HG02884 (cell line): ENCODE results near the gene SIAH3.

Experiments
- ATAC-seq: cut with Tn5 transposase; IDR thresholded peaks from one replicate; pipeline ENCODE4 v1.9.1; 2021; ENCODE audit warnings: mild to moderate bottlenecking, moderate library complexity; ENCODE audit not compliant: unreplicated experiment

SIAH3 gene

GRCh38 chr13:45863709-45864590 is 12.4 kb upstream of the SIAH3 start:
- ATAC-seq, result no peak

- ATAC-seq, result no peak
Measured at GRCh38 chr13:45861322-45861721, 9.8 kb upstream of the SIAH3 start.

DNA sequence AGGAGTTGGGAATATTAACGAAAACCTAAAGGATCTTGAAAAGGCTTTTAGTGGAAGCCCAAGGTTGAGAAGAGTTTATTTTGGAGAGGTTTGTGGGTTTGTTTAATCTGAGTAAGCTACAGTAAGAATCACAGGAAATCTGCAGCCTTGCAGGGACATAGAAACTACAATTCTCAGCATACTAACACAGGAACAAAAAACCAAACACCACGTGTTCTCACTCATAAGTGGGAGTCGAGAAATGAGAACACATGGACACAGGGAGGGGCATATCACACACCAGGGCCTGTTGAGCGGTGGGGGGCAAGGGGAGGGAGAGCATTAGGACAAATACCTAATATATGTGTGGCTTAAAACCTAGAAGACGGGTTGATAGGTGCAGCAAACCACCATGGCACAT is 8.7 kb upstream of the SIAH3 start:
- no peak for ATAC-seq

GRCh38 chr13:45859705-45860104 is 8.2 kb upstream of the SIAH3 start:
- no peak for ATAC-seq

- ATAC-seq, result no peak
Measured at GRCh38 chr13:45852494-45852893, 941 bp upstream of the SIAH3 start.

DNA sequence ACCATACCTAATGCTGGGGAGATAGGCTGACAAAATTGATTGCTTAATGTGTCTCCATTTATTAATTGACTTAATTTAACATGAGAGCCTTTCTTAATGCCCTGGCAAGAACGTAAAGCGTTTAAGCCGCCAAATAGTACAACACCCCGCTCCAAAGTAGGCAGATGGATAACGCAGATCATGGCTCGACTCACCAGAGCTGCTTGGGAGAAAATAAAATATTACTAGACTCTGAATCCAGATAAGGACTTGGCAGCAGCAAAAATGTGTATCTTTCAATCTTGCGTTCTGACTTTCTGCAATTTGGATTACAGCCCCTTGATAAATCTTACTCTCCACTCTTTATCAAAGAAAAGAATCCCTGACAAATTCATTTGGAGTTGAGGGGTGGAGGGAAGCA is 403 bp upstream of the SIAH3 start:
- no peak for ATAC-seq

- ATAC-seq, result no peak
Measured at GRCh38 chr13:45850027-45850613, 1.4 kb downstream of the SIAH3 start.

- ATAC-seq, result no peak
Measured at GRCh38 chr13:45849408-45849807, 2.1 kb downstream of the SIAH3 start.

DNA sequence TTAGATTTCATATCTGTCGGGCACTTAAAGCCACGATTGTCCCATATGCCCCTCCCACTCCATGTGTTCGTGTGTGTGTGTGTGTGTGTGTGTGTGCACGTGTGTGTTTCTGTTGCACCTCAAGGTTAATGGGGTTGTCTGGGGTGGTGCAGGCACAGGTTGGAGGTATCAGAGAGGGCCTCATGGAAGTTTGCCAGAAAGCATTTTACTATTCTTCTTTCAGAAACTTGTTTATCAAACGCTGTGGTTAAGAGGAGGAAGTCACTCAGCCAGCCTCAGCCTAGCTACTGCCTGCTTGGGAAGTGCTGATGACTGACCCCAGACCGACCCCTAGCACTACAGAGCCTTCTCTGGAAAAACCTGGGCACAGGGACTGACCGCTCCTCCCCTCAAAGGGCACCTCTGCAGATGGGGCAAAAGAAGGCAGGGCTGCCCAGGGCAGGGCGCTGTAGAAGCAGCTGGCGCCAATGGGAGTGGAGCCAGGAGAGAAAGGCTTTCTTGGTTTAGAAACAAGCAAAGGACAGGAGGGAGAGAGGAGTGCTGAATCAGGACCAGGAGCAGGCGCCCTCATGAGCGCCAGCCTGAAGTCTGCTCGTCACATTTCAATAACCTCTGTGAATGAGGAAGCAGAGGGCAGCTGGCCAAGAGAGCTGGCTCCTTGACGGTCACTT is 3.9 kb downstream of the SIAH3 start:
- no peak for ATAC-seq

DNA sequence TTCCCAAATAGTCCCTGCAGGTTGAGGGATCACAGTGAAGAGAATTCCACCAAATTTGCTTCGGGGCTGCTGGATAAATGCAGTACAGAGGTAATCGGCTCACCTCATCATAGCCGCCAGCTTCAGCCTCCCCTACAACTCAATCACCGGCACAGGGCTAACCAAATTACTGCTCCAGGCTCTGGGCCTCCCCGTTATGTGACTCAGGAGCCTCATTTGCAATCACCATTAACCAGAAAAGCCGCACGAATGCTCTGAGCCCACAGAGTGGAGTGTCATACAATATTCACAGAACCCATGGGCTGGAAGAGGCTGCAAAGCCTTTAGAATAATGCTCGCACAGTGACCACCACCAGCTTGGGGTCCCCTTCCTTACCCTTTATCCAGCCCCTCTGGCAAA is 4.9 kb downstream of the SIAH3 start:
- no peak for ATAC-seq

GRCh38 chr13:45838171-45838745 is 13.3 kb downstream of the SIAH3 start:
- no peak for ATAC-seq

DNA sequence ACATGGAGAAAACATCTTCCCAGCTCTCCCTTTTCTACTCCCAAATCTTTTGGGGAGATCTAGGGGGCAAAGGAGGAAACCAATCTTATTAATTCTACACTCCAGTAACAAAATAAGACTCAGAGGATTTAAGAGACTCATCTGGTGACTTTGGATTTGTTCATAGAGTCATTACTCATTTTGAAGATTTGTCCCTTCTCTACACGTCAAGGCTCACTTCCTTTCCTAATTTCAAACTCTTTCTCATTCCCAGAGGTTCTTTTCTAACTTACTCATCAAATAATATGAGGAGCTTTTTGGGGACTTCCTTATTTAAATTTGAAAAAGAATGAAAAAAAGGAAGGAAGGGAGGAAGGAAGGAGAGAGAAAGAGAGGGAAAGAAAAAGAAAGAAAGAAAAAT is 14.4 kb downstream of the SIAH3 start:
- no peak for ATAC-seq

DNA sequence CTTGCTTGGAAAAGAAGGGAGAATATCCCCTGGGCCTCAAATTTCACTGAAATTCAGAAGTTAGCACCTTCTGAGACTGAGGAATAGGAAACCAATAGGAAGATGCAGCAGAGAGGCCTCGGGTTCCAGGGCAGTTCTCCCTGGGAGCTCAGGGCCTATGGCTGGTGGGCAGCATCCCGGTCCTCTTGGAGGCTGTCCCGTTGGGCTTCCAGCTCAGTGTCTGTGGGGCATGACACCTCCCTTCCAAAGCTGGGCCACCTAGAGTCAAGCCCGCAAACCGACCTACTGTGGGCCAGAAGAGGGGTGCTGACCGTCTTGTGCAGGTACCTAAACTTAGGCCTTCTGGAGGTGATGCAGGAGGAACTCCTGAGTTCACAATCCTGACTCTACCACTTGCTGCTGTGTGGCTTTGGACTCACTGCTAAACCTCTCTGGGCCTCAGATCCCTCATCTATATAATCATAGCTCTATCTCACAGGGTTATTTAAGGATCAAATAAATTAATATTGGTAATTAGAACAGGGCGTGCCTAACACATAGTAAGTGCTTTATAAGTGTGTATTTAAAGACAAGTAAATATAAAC is 17.1 kb downstream of the SIAH3 start:
- no peak for ATAC-seq

- ATAC-seq, result no peak
Measured at GRCh38 chr13:45833663-45834375, 17.7 kb downstream of the SIAH3 start.

- ATAC-seq, result no peak
Measured at GRCh38 chr13:45833242-45833641, 18.3 kb downstream of the SIAH3 start.

GRCh38 chr13:45831851-45832250 is 19.7 kb downstream of the SIAH3 start:
- no peak for ATAC-seq

DNA sequence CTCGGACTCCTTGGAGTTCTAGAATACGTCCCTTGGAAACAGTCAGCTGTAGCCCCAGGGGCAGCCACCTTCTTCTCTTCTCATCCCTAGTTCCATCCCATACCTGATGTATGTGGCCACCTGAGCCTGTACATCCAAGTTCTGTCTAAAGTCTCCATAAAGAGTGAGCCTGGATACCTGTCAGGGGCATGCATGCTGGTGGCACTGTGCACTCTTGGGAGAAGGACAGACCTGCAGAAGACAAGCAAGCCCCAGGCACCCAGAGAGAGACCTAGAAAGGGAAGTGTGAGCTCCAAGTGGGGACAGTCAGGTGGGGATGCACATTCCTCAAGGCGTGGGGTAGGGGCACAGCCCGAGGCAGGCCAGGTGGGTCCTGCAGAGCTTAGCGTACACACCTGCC is 21.4 kb downstream of the SIAH3 start:
- no peak for ATAC-seq

GRCh38 chr13:45828256-45828968 is 23.1 kb downstream of the SIAH3 start:
- no peak for ATAC-seq

- no peak for ATAC-seq
Measured at GRCh38 chr13:45827318-45827717, 24.2 kb downstream of the SIAH3 start.

GRCh38 chr13:45826731-45827130 is 24.8 kb downstream of the SIAH3 start:
- no peak for ATAC-seq
